ENCODE data around the gene TSFM.

Gene TSFM

GRCh38 chr12:57775563-57776246, 6.9 kb upstream of the TSFM start:
- H3K9me3 ChIP-seq (ENCODE audit: control insufficient read depth, low read depth, low read length), result no peaks in the 10 kb centered on the region
- no peaks in the 10 kb centered on the region for H3K4me1 ChIP-seq (ENCODE audit: control insufficient read depth, low read depth, low read length)
- no peak overlapping the region for H3K27ac ChIP-seq (ENCODE audit: low read length)
- H3K27me3 ChIP-seq (ENCODE audit: control insufficient read depth, insufficient read depth, low read length), result peaks cover 8% of the 10 kb centered on the region
- H3K9ac ChIP-seq (ENCODE audit: low read length), result no peak overlapping the region
- H3K4me3 ChIP-seq (ENCODE audit: low read length), result no peak overlapping the region
- H3K36me3 ChIP-seq (ENCODE audit: control insufficient read depth, low read depth, low read length), result peaks cover 1% of the 10 kb centered on the region

- H3K9ac ChIP-seq (ENCODE audit: low read length), result no peak overlapping the region
- peaks cover 8% of the 10 kb centered on the region for H3K27me3 ChIP-seq (ENCODE audit: control insufficient read depth, insufficient read depth, low read length)
- no peak overlapping the region for H3K4me3 ChIP-seq (ENCODE audit: low read length)
- no peaks in the 10 kb centered on the region for H3K9me3 ChIP-seq (ENCODE audit: control insufficient read depth, low read depth, low read length)
- H3K27ac ChIP-seq (ENCODE audit: low read length), result no peak overlapping the region
- no peaks in the 10 kb centered on the region for H3K4me1 ChIP-seq (ENCODE audit: control insufficient read depth, low read depth, low read length)
- no peaks in the 10 kb centered on the region for H3K36me3 ChIP-seq (ENCODE audit: control insufficient read depth, low read depth, low read length)
Observed at GRCh38 chr12:57776247-57776587, 6.4 kb upstream of the TSFM start.

- Histone ChIP-seq H3K9me3 (ENCODE audit: control insufficient read depth, low read depth, low read length) (no peaks in the 10 kb centered on the region), H3K27me3 (ENCODE audit: control insufficient read depth, insufficient read depth, low read length) (peaks cover 8% of the 10 kb centered on the region), H3K27ac (ENCODE audit: low read length) (no peak overlapping the region), H3K9ac (ENCODE audit: low read length) (no peak overlapping the region), H3K4me3 (ENCODE audit: low read length) (no peak overlapping the region), H3K36me3 (ENCODE audit: control insufficient read depth, low read depth, low read length) (no peaks in the 10 kb centered on the region), H3K4me1 (ENCODE audit: control insufficient read depth, low read depth, low read length) (no peaks in the 10 kb centered on the region)
Observed at GRCh38 chr12:57777367-57777766, 5.2 kb upstream of the TSFM start.

GRCh38 chr12:57777911-57778310, 4.7 kb upstream of the TSFM start:
- no peak overlapping the region for H3K9ac ChIP-seq (ENCODE audit: low read length)
- no peak overlapping the region for H3K4me3 ChIP-seq (ENCODE audit: low read length)
- H3K4me1 ChIP-seq (ENCODE audit: control insufficient read depth, low read depth, low read length), result no peaks in the 10 kb centered on the region
- H3K9me3 ChIP-seq (ENCODE audit: control insufficient read depth, low read depth, low read length), result no peaks in the 10 kb centered on the region
- H3K27ac ChIP-seq (ENCODE audit: low read length), result no peak overlapping the region
- H3K36me3 ChIP-seq (ENCODE audit: control insufficient read depth, low read depth, low read length), result no peaks in the 10 kb centered on the region
- H3K27me3 ChIP-seq (ENCODE audit: control insufficient read depth, insufficient read depth, low read length), result peaks cover 7% of the 10 kb centered on the region

GRCh38 chr12:57779736-57780135, 2.9 kb upstream of the TSFM start:
- Histone ChIP-seq H3K27ac (ENCODE audit: low read length) (no peak overlapping the region), H3K9me3 (ENCODE audit: control insufficient read depth, low read depth, low read length) (no peaks in the 10 kb centered on the region), H3K27me3 (ENCODE audit: control insufficient read depth, insufficient read depth, low read length) (no peaks in the 10 kb centered on the region), H3K9ac (ENCODE audit: low read length) (no peak overlapping the region), H3K36me3 (ENCODE audit: control insufficient read depth, low read depth, low read length) (no peaks in the 10 kb centered on the region), H3K4me3 (ENCODE audit: low read length) (no peak overlapping the region), H3K4me1 (ENCODE audit: control insufficient read depth, low read depth, low read length) (no peaks in the 10 kb centered on the region)

GRCh38 chr12:57780284-57780897, 2.2 kb upstream of the TSFM start:
- Histone ChIP-seq H3K27me3 (ENCODE audit: control insufficient read depth, insufficient read depth, low read length) (no peaks in the 10 kb centered on the region), H3K36me3 (ENCODE audit: control insufficient read depth, low read depth, low read length) (no peaks in the 10 kb centered on the region), H3K9ac (ENCODE audit: low read length) (no peak overlapping the region), H3K27ac (ENCODE audit: low read length) (no peak overlapping the region), H3K4me3 (ENCODE audit: low read length) (no peak overlapping the region), H3K9me3 (ENCODE audit: control insufficient read depth, low read depth, low read length) (no peaks in the 10 kb centered on the region), H3K4me1 (ENCODE audit: control insufficient read depth, low read depth, low read length) (no peaks in the 10 kb centered on the region)

GRCh38 chr12:57781244-57781643, 1.3 kb upstream of the TSFM start:
- H3K36me3 ChIP-seq (ENCODE audit: control insufficient read depth, low read depth, low read length), result peaks cover 8% of the 10 kb centered on the region
- no peak overlapping the region for H3K4me3 ChIP-seq (ENCODE audit: low read length)
- H3K27ac ChIP-seq (ENCODE audit: low read length), result no peak overlapping the region
- no peaks in the 10 kb centered on the region for H3K27me3 ChIP-seq (ENCODE audit: control insufficient read depth, insufficient read depth, low read length)
- no peaks in the 10 kb centered on the region for H3K4me1 ChIP-seq (ENCODE audit: control insufficient read depth, low read depth, low read length)
- H3K9me3 ChIP-seq (ENCODE audit: control insufficient read depth, low read depth, low read length), result no peaks in the 10 kb centered on the region
- no peak overlapping the region for H3K9ac ChIP-seq (ENCODE audit: low read length)

- Histone ChIP-seq H3K9ac (ENCODE audit: low read length) (no peak overlapping the region), H3K27me3 (ENCODE audit: control insufficient read depth, insufficient read depth, low read length) (no peaks in the 10 kb centered on the region), H3K9me3 (ENCODE audit: control insufficient read depth, low read depth, low read length) (no peaks in the 10 kb centered on the region), H3K4me1 (ENCODE audit: control insufficient read depth, low read depth, low read length) (no peaks in the 10 kb centered on the region), H3K27ac (ENCODE audit: low read length) (no peak overlapping the region), H3K36me3 (ENCODE audit: control insufficient read depth, low read depth, low read length) (peaks cover 13% of the 10 kb centered on the region), H3K4me3 (ENCODE audit: low read length) (no peak overlapping the region)
Observed at GRCh38 chr12:57781801-57782200, 786 bp upstream of the TSFM start.

- H3K9ac ChIP-seq (ENCODE audit: low read length), result no peak overlapping the region
- peak overlapping the region; percentile 99 for H3K4me3 ChIP-seq (ENCODE audit: low read length)
- no peaks in the 10 kb centered on the region for H3K4me1 ChIP-seq (ENCODE audit: control insufficient read depth, low read depth, low read length)
- H3K9me3 ChIP-seq (ENCODE audit: control insufficient read depth, low read depth, low read length), result no peaks in the 10 kb centered on the region
- H3K36me3 ChIP-seq (ENCODE audit: control insufficient read depth, low read depth, low read length), result peaks cover 18% of the 10 kb centered on the region
- H3K27ac ChIP-seq (ENCODE audit: low read length), result no peak overlapping the region
- H3K27me3 ChIP-seq (ENCODE audit: control insufficient read depth, insufficient read depth, low read length), result no peaks in the 10 kb centered on the region
Observed at GRCh38 chr12:57782243-57782607, 362 bp upstream of the TSFM start.

- Histone ChIP-seq H3K4me1 (ENCODE audit: control insufficient read depth, low read depth, low read length) (no peaks in the 10 kb centered on the region), H3K4me3 (ENCODE audit: low read length) (peak overlapping the region; percentile 99), H3K9ac (ENCODE audit: low read length) (peak overlapping the region; percentile 87), H3K9me3 (ENCODE audit: control insufficient read depth, low read depth, low read length) (no peaks in the 10 kb centered on the region), H3K27ac (ENCODE audit: low read length) (no peak overlapping the region), H3K27me3 (ENCODE audit: control insufficient read depth, insufficient read depth, low read length) (no peaks in the 10 kb centered on the region), H3K36me3 (ENCODE audit: control insufficient read depth, low read depth, low read length) (peaks cover 26% of the 10 kb centered on the region)
Observed at GRCh38 chr12:57783466-57783801, 847 bp downstream of the TSFM start.

- no peak overlapping the region for H3K9ac ChIP-seq (ENCODE audit: low read length)
Observed at GRCh38 chr12:57783861-57784260, 1.3 kb downstream of the TSFM start.

GRCh38 chr12:57793920-57794319, 11.3 kb downstream of the TSFM start:
- no peaks in the 10 kb centered on the region for H3K4me1 ChIP-seq (ENCODE audit: control insufficient read depth, low read depth, low read length)
- H3K36me3 ChIP-seq (ENCODE audit: control insufficient read depth, low read depth, low read length), result peaks cover 51% of the 10 kb centered on the region
- no peak overlapping the region for H3K27ac ChIP-seq (ENCODE audit: low read length)
- H3K4me3 ChIP-seq (ENCODE audit: low read length), result no peak overlapping the region
- H3K9me3 ChIP-seq (ENCODE audit: control insufficient read depth, low read depth, low read length), result no peaks in the 10 kb centered on the region
- no peaks in the 10 kb centered on the region for H3K27me3 ChIP-seq (ENCODE audit: control insufficient read depth, insufficient read depth, low read length)
- no peak overlapping the region for H3K9ac ChIP-seq (ENCODE audit: low read length)

More at GRCh38 chr12:57783861-57784260, 1.3 kb downstream of the TSFM start:
- H3K36me3 ChIP-seq (ENCODE audit: control insufficient read depth, low read depth, low read length), result peaks cover 28% of the 10 kb centered on the region
- no peak overlapping the region for H3K4me3 ChIP-seq (ENCODE audit: low read length)
- H3K9me3 ChIP-seq (ENCODE audit: control insufficient read depth, low read depth, low read length), result no peaks in the 10 kb centered on the region
- H3K4me1 ChIP-seq (ENCODE audit: control insufficient read depth, low read depth, low read length), result no peaks in the 10 kb centered on the region
- no peaks in the 10 kb centered on the region for H3K27me3 ChIP-seq (ENCODE audit: control insufficient read depth, insufficient read depth, low read length)
- no peak overlapping the region for H3K27ac ChIP-seq (ENCODE audit: low read length)
